RWPE1 (cell line): ENCODE data around the gene ATG2B.

ENCODE experiments used
- CTCF ChIA-PET: fragments of 350-600 bp; sonication (Branson Sonifier 250); formaldehyde crosslinking; extraction: SDS; loops from one replicate; lab custom pipeline; 2021; lab: Yijun Ruan, JAX
- POLR2A ChIA-PET: fragments of 400-600 bp; formaldehyde crosslinking; extraction: SDS; loops from one replicate; lab custom pipeline; 2020; ENCODE audit warnings: antibody characterized with exemption; ENCODE audit not compliant: low non-redundant PET; lab: Yijun Ruan, JAX
- DNase-seq: peaks from one replicate; pipeline ENCODE4 v3.0.0; 2012; ENCODE audit warnings: low spot score
- H3K27ac ChIP-seq: fragments of 450-650 bp; 2 replicates; pipeline ENCODE4 v1.5.1; 2017
- TF ChIP-seq, protein P1 (sequence below): fragments of 450-650 bp; conservative IDR thresholded peaks from 2 replicates; pipeline ENCODE4 v1.5.1; 2017; ENCODE audit warnings: low read depth, mild to moderate bottlenecking

The ATG2B gene

DNA sequence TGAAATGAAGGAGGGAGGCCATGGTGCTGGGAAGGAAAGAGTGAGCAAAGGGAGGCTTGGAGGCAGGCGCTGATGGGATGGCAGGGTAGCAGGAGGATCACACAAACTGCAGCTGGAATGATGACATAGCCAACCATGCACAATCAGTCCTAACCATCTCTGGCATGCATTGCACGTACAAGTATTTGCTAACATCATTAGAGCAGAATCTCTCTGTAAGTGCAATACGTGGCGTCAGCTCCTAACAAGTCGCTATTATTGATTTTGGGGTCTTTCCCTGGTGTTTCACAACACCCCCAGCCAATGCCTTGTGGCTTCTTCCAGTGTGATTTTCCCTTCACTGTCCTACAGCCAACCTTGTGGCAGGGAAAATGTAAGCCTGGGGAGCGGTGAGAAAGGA is 88.6 kb downstream of the ATG2B start:
- H3K27ac ChIP-seq = no peak overlapping the region

DNA sequence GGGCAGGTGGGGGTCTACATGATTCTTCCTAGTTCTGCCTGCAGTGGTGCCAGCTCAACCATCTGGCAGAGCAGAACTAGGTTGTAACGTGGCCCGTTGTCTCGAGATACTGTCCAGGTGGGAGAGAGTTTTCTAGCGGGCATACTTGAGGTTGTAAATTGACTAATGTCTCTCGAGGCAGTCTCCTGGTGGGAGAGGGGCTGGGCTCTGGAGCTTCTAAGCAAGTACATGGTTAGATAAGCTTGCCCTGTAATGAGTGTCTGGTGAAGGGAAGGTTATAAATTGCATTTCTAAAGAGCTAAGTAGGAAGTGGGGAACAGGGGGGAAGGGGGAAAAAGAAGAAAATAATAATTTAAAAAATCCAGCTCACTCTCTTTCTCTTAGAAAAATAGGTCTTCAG is 89.0 kb downstream of the ATG2B start:
- no peak overlapping the region for H3K27ac ChIP-seq
- ChIA-PET POLR2A (interaction anchor here (0.6 kb wide), 1 partner anchor 70 kb away, joined by 4 read pairs; the partner anchor contains the start of gene BDKRB2), CTCF (interaction anchor here (0.6 to 2.9 kb wide), 7 partner anchors 21 to 218 kb away, joined by 3 to 19 read pairs (median 4); no protein-coding TSS in a partner anchor)
- no peak for DNase-seq
- TF ChIP-seq, protein P1, sequence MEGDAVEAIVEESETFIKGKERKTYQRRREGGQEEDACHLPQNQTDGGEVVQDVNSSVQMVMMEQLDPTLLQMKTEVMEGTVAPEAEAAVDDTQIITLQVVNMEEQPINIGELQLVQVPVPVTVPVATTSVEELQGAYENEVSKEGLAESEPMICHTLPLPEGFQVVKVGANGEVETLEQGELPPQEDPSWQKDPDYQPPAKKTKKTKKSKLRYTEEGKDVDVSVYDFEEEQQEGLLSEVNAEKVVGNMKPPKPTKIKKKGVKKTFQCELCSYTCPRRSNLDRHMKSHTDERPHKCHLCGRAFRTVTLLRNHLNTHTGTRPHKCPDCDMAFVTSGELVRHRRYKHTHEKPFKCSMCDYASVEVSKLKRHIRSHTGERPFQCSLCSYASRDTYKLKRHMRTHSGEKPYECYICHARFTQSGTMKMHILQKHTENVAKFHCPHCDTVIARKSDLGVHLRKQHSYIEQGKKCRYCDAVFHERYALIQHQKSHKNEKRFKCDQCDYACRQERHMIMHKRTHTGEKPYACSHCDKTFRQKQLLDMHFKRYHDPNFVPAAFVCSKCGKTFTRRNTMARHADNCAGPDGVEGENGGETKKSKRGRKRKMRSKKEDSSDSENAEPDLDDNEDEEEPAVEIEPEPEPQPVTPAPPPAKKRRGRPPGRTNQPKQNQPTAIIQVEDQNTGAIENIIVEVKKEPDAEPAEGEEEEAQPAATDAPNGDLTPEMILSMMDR = no peak

More for the DNA sequence above, 88.6 kb downstream of the ATG2B start:
- TF ChIP-seq, protein P1 = no peak
- ChIA-PET POLR2A (interaction anchor here (0.6 kb wide), 1 partner anchor 70 kb away, joined by 4 read pairs; the partner anchor contains the start of gene BDKRB2), CTCF (interaction anchor here (0.7 to 2.9 kb wide), 11 partner anchors 19 to 218 kb away, joined by 3 to 19 read pairs (median 4); partner anchors contain the start of gene BDKRB1)
- no peak for DNase-seq

DNA sequence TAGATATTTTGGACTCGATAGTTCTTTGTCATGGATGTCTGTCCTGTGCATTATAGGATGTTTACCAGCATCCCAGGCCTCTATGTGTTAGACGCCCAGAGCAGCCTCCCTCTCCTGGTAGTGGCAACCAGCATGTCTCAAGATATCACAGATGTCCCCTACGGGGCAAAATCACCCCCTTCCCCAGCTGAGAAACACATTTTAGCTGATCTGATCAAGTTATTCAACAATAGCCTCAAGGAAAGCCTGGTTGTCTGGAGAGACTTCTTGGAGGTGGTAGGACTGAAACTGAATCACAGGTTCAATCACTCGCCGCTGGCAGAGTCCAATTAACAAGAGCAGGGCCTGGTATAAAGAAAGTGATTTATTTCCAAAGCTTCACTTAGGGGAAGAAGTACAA is 89.5 kb downstream of the ATG2B start:
- no peak for DNase-seq
- ChIA-PET POLR2A (no interaction called here), CTCF (interaction anchor here (0.6 to 2.9 kb wide), 4 partner anchors 49 to 217 kb away, joined by 3 to 19 read pairs (median 4); no protein-coding TSS in a partner anchor)
- TF ChIP-seq, protein P1 = no peak
- no peak overlapping the region for H3K27ac ChIP-seq

DNA sequence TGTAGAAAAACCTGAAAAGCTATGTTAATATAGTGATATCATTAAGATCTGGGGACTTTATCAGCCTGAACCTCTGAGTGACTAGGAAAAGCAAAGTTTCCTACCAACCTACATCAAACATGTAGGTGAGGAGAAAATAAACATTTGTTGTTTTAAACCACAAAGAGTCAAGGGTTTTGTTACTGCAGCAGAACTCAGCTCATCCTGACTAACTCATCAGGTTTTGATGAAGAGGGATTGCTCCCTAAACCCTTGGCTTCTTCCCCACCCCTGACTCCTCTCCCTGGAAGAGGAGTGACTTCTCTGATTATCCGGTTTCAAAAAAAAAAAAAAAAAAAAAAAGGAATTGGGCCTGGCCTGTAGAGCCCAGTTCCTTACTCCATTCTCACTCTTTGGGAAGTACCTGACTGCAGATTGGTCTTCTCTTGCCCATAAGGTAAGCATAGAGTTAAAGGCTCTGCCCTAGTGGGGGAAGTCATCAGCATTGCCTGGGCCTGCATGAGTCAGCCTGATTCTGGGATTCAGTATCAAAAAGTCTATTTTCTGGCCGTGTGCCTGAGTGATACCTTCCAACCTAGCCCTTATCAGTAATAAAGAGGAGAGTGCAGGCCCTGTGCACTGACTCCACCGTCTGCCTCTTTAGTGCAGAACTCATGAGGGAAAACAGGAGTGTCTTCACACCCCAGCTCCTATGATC is 90.2 kb downstream of the ATG2B start:
- CTCF ChIA-PET = interaction anchor here (0.8 kb wide), 1 partner anchor 186 kb away, joined by 4 read pairs; no protein-coding TSS in a partner anchor
- TF ChIP-seq, protein P1 = no peak
- H3K27ac ChIP-seq = no peak overlapping the region
- POLR2A ChIA-PET = no interaction called here
- DNase-seq = no peak

DNA sequence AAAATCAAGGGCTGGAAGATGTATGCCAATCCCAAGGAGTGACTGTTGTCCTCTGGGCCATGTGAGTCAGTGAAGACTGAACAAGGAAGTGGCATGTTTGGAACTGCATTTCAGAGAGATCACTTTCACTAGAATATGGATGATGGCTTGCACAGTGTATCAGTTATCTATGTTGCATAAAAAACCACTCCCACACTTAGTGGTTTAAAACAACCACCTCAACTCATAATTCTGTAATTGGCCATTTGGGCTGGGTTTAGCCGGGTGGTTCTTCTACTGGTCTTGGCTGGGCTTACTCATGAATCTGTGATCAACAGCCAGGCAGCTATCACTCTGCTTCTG is 91.7 kb downstream of the ATG2B start:
- DNase-seq = peak; percentile 37
- peak overlapping the region; percentile 93 for H3K27ac ChIP-seq
- POLR2A ChIA-PET = no interaction called here

DNA sequence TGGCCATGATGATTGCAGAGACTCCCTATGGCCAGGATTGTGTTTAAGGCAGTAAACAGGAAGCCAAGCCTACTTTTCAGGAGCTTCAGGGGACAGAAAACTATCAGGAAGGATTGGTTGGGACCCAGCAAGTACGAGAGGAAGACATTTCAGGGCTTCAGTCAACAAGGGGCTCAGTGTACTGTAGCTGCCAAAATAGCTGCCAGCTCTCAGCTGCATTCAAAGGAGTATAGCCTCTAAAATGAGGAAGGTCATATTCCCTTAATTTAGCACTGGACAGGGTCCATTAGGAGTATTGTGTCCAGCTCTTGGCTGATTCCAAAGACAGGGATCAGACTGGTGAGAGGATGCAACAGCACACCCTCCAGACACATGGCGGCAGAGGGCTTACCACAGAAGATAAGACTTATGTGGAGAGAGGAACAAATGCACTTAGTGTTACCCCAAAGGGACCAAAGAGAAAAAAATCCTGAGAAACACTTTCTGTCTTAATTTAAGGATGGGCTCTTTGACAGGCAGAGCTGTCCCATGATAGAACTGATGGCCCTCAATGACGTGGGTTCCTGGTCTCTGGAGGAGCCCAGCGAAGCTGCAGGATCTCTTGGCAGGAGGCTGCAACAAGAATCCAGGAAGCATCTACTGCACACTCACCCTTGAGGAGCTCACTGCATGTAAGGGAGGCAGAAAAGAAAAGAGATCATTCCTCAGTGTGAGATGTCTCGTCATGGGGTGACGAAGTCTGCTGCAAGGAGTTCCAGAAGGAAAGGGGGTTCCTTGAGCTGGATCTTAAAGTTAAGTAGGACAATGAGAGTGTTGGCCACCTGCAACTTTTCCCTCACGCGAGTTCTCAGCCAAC is 92.3 kb downstream of the ATG2B start:
- H3K27ac ChIP-seq = peak overlapping the region; percentile 93
- TF ChIP-seq, protein P1 = no peak
- no peak for DNase-seq
- CTCF ChIA-PET = interaction anchor here (0.5 to 1.0 kb wide), 2 partner anchors 94 to 214 kb away, joined by 3 read pairs; no protein-coding TSS in a partner anchor
- POLR2A ChIA-PET = no interaction called here

More for the DNA sequence above, 91.7 kb downstream of the ATG2B start:
- TF ChIP-seq, protein P1 = no peak
- CTCF ChIA-PET = interaction anchor here (1.0 kb wide), 1 partner anchor 215 kb away, joined by 3 read pairs; no protein-coding TSS in a partner anchor
